GM15510 (cell line): ENCODE results near the gene FGD3.

Experiments used
- POLR2A ChIP-seq: IDR thresholded peaks from 3 replicates; pipeline ENCODE4 v1.6.1; 2011; ENCODE audit warnings: borderline replicate concordance; ENCODE audit not compliant: insufficient read length; ENCODE audit errors: extremely low read depth

FGD3 gene

GRCh38 chr9:93059011-93059714 lies 111.8 kb downstream of the FGD3 start:
- no peak for TF ChIP-seq POLR2A

GRCh38 chr9:93059715-93060578 lies 112.6 kb downstream of the FGD3 start:
- no peak for TF ChIP-seq POLR2A

GRCh38 chr9:93060746-93061259 lies 113.5 kb downstream of the FGD3 start:
- no peak for TF ChIP-seq POLR2A

- no peak for TF ChIP-seq POLR2A
Measured at GRCh38 chr9:93061260-93061751, 114.0 kb downstream of the FGD3 start.

- TF ChIP-seq POLR2A: peak; percentile 13
Measured at GRCh38 chr9:93061791-93062763, 114.8 kb downstream of the FGD3 start.

- TF ChIP-seq POLR2A: peak; percentile 29
Measured at GRCh38 chr9:93064392-93065134, 117.2 kb downstream of the FGD3 start.

- no peak for TF ChIP-seq POLR2A
Measured at GRCh38 chr9:93065135-93065720, 117.9 kb downstream of the FGD3 start.

GRCh38 chr9:93066978-93067603 lies 119.8 kb downstream of the FGD3 start:
- TF ChIP-seq POLR2A: no peak

GRCh38 chr9:93068956-93069355 lies 121.6 kb downstream of the FGD3 start:
- TF ChIP-seq POLR2A: no peak

GRCh38 chr9:93071464-93071863 lies 124.1 kb downstream of the FGD3 start:
- no peak for TF ChIP-seq POLR2A

GRCh38 chr9:93072383-93072795 lies 125.1 kb downstream of the FGD3 start:
- no peak for TF ChIP-seq POLR2A

GRCh38 chr9:93076101-93076791 lies 128.9 kb downstream of the FGD3 start:
- no peak for TF ChIP-seq POLR2A
